B cell (primary cell): Measurements from ENCODE around the gene PPP3R1. TPM values are rescaled to one million over a fixed set of nuclear protein-coding genes. Genes with fewer than 3 reads are reported as not detected.

Experiments used
- ATAC-seq: fragments of 200-7000 bp; cut with Tn5 transposase; one replicate; pipeline ENCODE4 v1.10.0; 2021; ENCODE audit warnings: low read depth, mild to moderate bottlenecking, moderate number of reproducible peaks, moderate library complexity
- CTCF ChIA-PET: fragments of 350-600 bp; sonication (Branson Sonifier 250); formaldehyde crosslinking; loops from one replicate; lab custom pipeline; 2021; ENCODE audit warnings: antibody characterized with exemption, inconsistent platforms; lab: Charles Lee
- POLR2A ChIA-PET: fragments of 350-600 bp; sonication (Branson Sonifier 250); formaldehyde crosslinking; loops from one replicate; lab custom pipeline; 2021; ENCODE audit warnings: antibody characterized with exemption; lab: Charles Lee
- DNase-seq: peaks from one replicate; pipeline ENCODE4 v3.0.0; 2013
- H2AFZ ChIP-seq: 2 replicates; pipeline ENCODE4 v1.6.1; 2012; ENCODE audit warnings: mild to moderate bottlenecking, low read depth, low read length; ENCODE audit not compliant: insufficient read depth, poor library complexity, severe bottlenecking
- H3K27ac ChIP-seq, 2 donors: 1 replicate in 1 of 2; 2 replicates in 1 of 2; pipeline ENCODE4 v1.5.1; 2012 to 2013; ENCODE audit warnings: low read length in 2 of 2, mild to moderate bottlenecking in 2 of 2, moderate library complexity in 1 of 2
- H3K27me3 ChIP-seq, 4 experiments: fragments of 200-600 bp in 1 of 4; sonication (generic) in 1 of 4; replicated peaks in 1 of 4; 1 replicate in 2 of 4; 2 replicates in 2 of 4; pipeline versions ENCODE4 v1.6.1 to v1.7.0; 2013 to 2016; ENCODE audit warnings: low read length in 3 of 4, mild to moderate bottlenecking in 2 of 4, mixed read lengths in 1 of 4, moderate library complexity in 1 of 4; ENCODE audit not compliant: insufficient read depth in 4 of 4, control insufficient read depth in 3 of 4; ENCODE audit errors: control extremely low read depth in 1 of 4
- H3K36me3 ChIP-seq, 2 experiments: replicated peaks in 1 of 2; 1 replicate in 1 of 2; 2 replicates in 1 of 2; pipeline versions ENCODE4 v1.6.1 to v1.7.1; 2013; ENCODE audit warnings: low read length in 1 of 2; ENCODE audit not compliant: insufficient read depth in 2 of 2, control insufficient read depth in 1 of 2; ENCODE audit errors: control extremely low read depth in 1 of 2, extremely low read depth in 1 of 2
- H3K4me1 ChIP-seq, 2 donors: fragments of 200-600 bp in 1 of 2; sonication (generic) in 1 of 2; 1 replicate in 1 of 2; 2 replicates in 1 of 2; pipeline versions ENCODE4 v1.5.1 to v1.6.1; 2013 to 2017; ENCODE audit warnings: low read length in 2 of 2; ENCODE audit not compliant: control insufficient read depth in 2 of 2, insufficient read depth in 2 of 2
- H3K4me2 ChIP-seq: replicated peaks from 2 replicates; pipeline ENCODE3; 2012; ENCODE audit warnings: mild to moderate bottlenecking, low read depth, low read length; ENCODE audit not compliant: poor library complexity, severe bottlenecking
- H3K4me3 ChIP-seq, 5 experiments: fragments of 200-600 bp in 1 of 5; sonication (generic) in 1 of 5; 1 replicate in 3 of 5; 2 replicates in 2 of 5; pipeline versions ENCODE4 v1.5.1 to v1.7.0; 2011 to 2016; ENCODE audit warnings: low read length in 4 of 5, mild to moderate bottlenecking in 4 of 5, low read depth in 2 of 5, control low read depth in 1 of 5, moderate library complexity in 1 of 5; ENCODE audit not compliant: insufficient read depth in 1 of 5; ENCODE audit errors: control extremely low read depth in 1 of 5, extremely low read depth in 1 of 5
- H3K79me2 ChIP-seq: fragments of 200-600 bp; sonication (generic); one replicate; pipeline ENCODE4 v1.6.0; 2016; ENCODE audit warnings: low read length; ENCODE audit not compliant: control insufficient read depth, insufficient read depth
- H3K9ac ChIP-seq: fragments of 200-600 bp; sonication (generic); 2 replicates; pipeline ENCODE4 v1.6.1; 2017; ENCODE audit warnings: mild to moderate bottlenecking, low read length, moderate library complexity
- H3K9me3 ChIP-seq, 3 donors: one replicate each; pipeline versions ENCODE4 v1.6.1 to v1.7.1; 2013; ENCODE audit warnings: low read length in 2 of 3; ENCODE audit not compliant: control insufficient read depth in 2 of 3, insufficient read depth in 1 of 3; ENCODE audit errors: control extremely low read depth in 1 of 3
- H4K20me1 ChIP-seq: 2 replicates; pipeline ENCODE4 v1.6.0; 2012; ENCODE audit warnings: mild to moderate bottlenecking, low read length; ENCODE audit not compliant: insufficient read depth, control insufficient read depth, poor library complexity, severe bottlenecking
- H3K27ac Mint-ChIP-seq: one replicate; pipeline ENCODE4 v1.8.0; 2021; ENCODE audit warnings: mixed read lengths
- H3K27me3 Mint-ChIP-seq: one replicate; pipeline ENCODE4 v1.8.0; 2021; ENCODE audit warnings: mixed read lengths
- H3K4me1 Mint-ChIP-seq: one replicate; pipeline ENCODE4 v1.8.0; 2021; ENCODE audit warnings: mixed read lengths
- H3K4me3 Mint-ChIP-seq: one replicate; pipeline ENCODE4 v1.8.0; 2021; ENCODE audit warnings: mixed read lengths
- H3K9me3 Mint-ChIP-seq: one replicate; pipeline ENCODE4 v1.8.0; 2022; ENCODE audit warnings: mixed read lengths; ENCODE audit not compliant: insufficient read depth
- CTCF ChIP-seq: fragments of 200-600 bp; IDR thresholded peaks from one replicate; pipeline ENCODE4 v1.8.0; 2022; ENCODE audit warnings: antibody characterized with exemption, mild to moderate bottlenecking
- EZH2 ChIP-seq: IDR thresholded peaks from 2 replicates; pipeline ENCODE4 v1.6.1; 2012; ENCODE audit warnings: borderline replicate concordance, low read depth, mild to moderate bottlenecking, moderate library complexity, low read length; ENCODE audit not compliant: insufficient read depth, poor library complexity, severe bottlenecking
- WGBS: methylation state at CpG from one replicate; pipeline ENCODE4 v1.1.5; 2013; ENCODE audit warnings: missing lambda C conversion rate; ENCODE audit not compliant: insufficient coverage; 5-methylcytosine and 5-hydroxymethylcytosine counted together
- intact Hi-C: fragments of 100-400 bp; cut with micrococcal nuclease; formaldehyde crosslinking; loops from one replicate; pipeline ENCODE4 v1.10.0; 2022
- polyA plus RNA-seq: library from polyadenylated mRNA; depleted of rRNA; stranded (reverse); fragments of >200 nt; gene quantifications from 2 replicates; pipeline ENCODE4 v1.2.3, GENCODE V29; 2012
- total RNA-seq, 2 donors: library from RNA; stranded (reverse); fragments of 120-200 nt in 1 of 2; gene quantifications; 1 replicate in 1 of 2; 2 replicates in 1 of 2; pipeline versions ENCODE4 v1.2.3 to v1.2.4, GENCODE V29; 2013 to 2022

The PPP3R1 gene
- total and polyA plus RNA-seq, 2 donors (not counting 1 experiment from before 2014, with no cell fraction given): 17.9 to 55.6 TPM

GRCh38 chr2:68134120-68134519, 118.2 kb downstream of the PPP3R1 start:
- no peak overlapping the region for H3K27ac Mint-ChIP-seq
- H3K4me1 Mint-ChIP-seq: no peaks in the 10 kb centered on the region
- H2AFZ ChIP-seq: no peak overlapping the region
- no peaks in the 10 kb centered on the region for H3K4me1 ChIP-seq
- no peaks in the 10 kb centered on the region for H3K9me3 Mint-ChIP-seq
- WGBS: no CpG with 5 or more reads among the region's 1 CpG
- ChIA-PET CTCF (interaction anchor here (5.1 kb wide), 1 partner anchor 12 kb away, joined by 25 read pairs; no protein-coding TSS in a partner anchor), POLR2A (no interaction called here)
- no peak for TF ChIP-seq CTCF
- TF ChIP-seq EZH2: no peak
- H3K4me3 Mint-ChIP-seq: no peak overlapping the region
- no peaks in the 10 kb centered on the region for H4K20me1 ChIP-seq
- no peak overlapping the region for H3K9ac ChIP-seq
- no peaks in the 10 kb centered on the region for H3K9me3 ChIP-seq
- ATAC-seq (no peak), DNase-seq (no peak)
- H3K4me2 ChIP-seq: no peak overlapping the region
- H3K4me3 ChIP-seq: no peak overlapping the region
- no peaks in the 10 kb centered on the region for H3K27me3 ChIP-seq
- H3K36me3 ChIP-seq: peaks cover 0 to 25% of the 10 kb centered on the region in 2 experiments
- no peak overlapping the region for H3K27ac ChIP-seq
- H3K79me2 ChIP-seq: no peaks in the 10 kb centered on the region
- intact Hi-C loops: no loop called here
- H3K27me3 Mint-ChIP-seq: no peaks in the 10 kb centered on the region

Other genes with a start within 250 kb of the PPP3R1 start
- 20.1 and 24.8 TPM in 2 replicates for gene C1D, start 189.5 kb downstream of the PPP3R1 start, total RNA-seq
- 8.4 and 19.3 TPM in 2 replicates for gene C1D, start 189.5 kb downstream of the PPP3R1 start, polyA plus RNA-seq
- gene PNO1, start 94.6 kb downstream of the PPP3R1 start, total RNA-seq: 10.8 and 12.3 TPM in 2 replicates
- gene PNO1, start 94.6 kb downstream of the PPP3R1 start, polyA plus RNA-seq: 4.7 and 7.2 TPM in 2 replicates
- gene CNRIP1, start 67.4 kb upstream of the PPP3R1 start, total RNA-seq: not detected in 2 replicates
- not detected in 2 replicates for gene CNRIP1, start 67.4 kb upstream of the PPP3R1 start, polyA plus RNA-seq
- 39.9 and 41.5 TPM in 2 replicates for gene PLEK, start 112.8 kb upstream of the PPP3R1 start, total RNA-seq
- 78.3 and 99.4 TPM in 2 replicates for gene PLEK, start 112.8 kb upstream of the PPP3R1 start, polyA plus RNA-seq
- gene FBXO48, start 214.8 kb upstream of the PPP3R1 start, total RNA-seq: 3.2 TPM in 2 replicates
- gene FBXO48, start 214.8 kb upstream of the PPP3R1 start, polyA plus RNA-seq: 1.5 and 1.8 TPM in 2 replicates
- gene APLF, start 215.1 kb upstream of the PPP3R1 start, total RNA-seq: 6.3 and 7.4 TPM in 2 replicates
- 1.3 and 2.1 TPM in 2 replicates for gene APLF, start 215.1 kb upstream of the PPP3R1 start, polyA plus RNA-seq